Body of pancreas (tissue), 4 donors: ENCODE measurements around the gene VSIG1.

Experiments
- POLR2A ChIP-seq, 3 donors: fragments of 450-650 bp; IDR thresholded peaks; one replicate each; pipeline ENCODE4 v1.6.1; 2016; ENCODE audit warnings: antibody characterized with exemption in 3 of 3, mild to moderate bottlenecking in 2 of 3
- TF ChIP-seq, protein P1 (sequence below), 7 experiments: fragments of 450-650 bp in 4 of 7; fragments of 200-600 bp in 3 of 7; sonication (generic) in 3 of 7; IDR thresholded peaks; one replicate each; pipeline ENCODE4 v1.5.1; 2016 to 2019; ENCODE audit warnings: antibody characterized with exemption in 7 of 7

DNA sequence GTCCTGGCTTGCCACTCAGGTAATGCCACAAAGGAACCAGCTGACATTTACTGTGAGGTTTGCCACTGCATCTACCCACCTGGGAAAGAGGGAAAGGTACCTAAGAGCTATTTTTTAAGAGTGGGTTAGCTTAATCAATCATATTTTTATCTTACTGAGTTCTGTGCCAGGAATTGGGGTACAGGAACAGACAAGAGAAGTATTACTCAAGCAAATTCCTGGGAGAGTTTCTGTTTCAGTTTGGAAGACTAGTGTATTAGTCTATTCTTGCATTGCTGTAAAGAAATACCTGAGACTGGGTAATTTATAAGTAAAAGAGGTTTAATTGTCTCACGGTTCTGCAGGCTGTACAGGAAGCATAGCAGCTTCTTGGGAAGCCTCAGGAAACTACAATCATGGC is 23.3 kb downstream of the VSIG1 start:
- TF ChIP-seq POLR2A (IDR thresholded peaks at IDR 0.05): no peak
- TF ChIP-seq, protein P1, sequence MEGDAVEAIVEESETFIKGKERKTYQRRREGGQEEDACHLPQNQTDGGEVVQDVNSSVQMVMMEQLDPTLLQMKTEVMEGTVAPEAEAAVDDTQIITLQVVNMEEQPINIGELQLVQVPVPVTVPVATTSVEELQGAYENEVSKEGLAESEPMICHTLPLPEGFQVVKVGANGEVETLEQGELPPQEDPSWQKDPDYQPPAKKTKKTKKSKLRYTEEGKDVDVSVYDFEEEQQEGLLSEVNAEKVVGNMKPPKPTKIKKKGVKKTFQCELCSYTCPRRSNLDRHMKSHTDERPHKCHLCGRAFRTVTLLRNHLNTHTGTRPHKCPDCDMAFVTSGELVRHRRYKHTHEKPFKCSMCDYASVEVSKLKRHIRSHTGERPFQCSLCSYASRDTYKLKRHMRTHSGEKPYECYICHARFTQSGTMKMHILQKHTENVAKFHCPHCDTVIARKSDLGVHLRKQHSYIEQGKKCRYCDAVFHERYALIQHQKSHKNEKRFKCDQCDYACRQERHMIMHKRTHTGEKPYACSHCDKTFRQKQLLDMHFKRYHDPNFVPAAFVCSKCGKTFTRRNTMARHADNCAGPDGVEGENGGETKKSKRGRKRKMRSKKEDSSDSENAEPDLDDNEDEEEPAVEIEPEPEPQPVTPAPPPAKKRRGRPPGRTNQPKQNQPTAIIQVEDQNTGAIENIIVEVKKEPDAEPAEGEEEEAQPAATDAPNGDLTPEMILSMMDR (IDR thresholded peaks at IDR 0.05): no peak
